Lung (tissue), 12 donors: ENCODE results near the gene ZDHHC21. TPM values are rescaled to one million over a fixed set of nuclear protein-coding genes. Genes with fewer than 3 reads are reported as not detected.

Source experiments
- ATAC-seq: fragments of 200-7000 bp; cut with Tn5 transposase; one replicate; pipeline ENCODE4 v1.9.1; 2020; ENCODE audit warnings: moderate number of reproducible peaks; ENCODE audit not compliant: insufficient read depth, low FRiP score
- DNase-seq, 3 donors: peaks; one replicate each; pipeline ENCODE4 v3.0.0-alpha.2; 2013 to 2017
- H3K27ac ChIP-seq, 2 donors: one replicate each; pipeline ENCODE4 v1.5.1; 2013; ENCODE audit warnings: mild to moderate bottlenecking in 2 of 2, moderate library complexity in 2 of 2, control low read depth in 1 of 2, inconsistent platforms in 1 of 2, low read depth in 1 of 2, low read length in 1 of 2
- H3K27me3 ChIP-seq, 3 donors: one replicate each; pipeline ENCODE4 v1.5.1; 2013; ENCODE audit warnings: low read length in 2 of 3; ENCODE audit not compliant: control insufficient read depth in 3 of 3, insufficient read depth in 3 of 3
- H3K36me3 ChIP-seq, 4 donors: one replicate each; pipeline ENCODE4 v1.5.1; 2013; ENCODE audit warnings: low read length in 4 of 4, mild to moderate bottlenecking in 1 of 4, moderate library complexity in 1 of 4; ENCODE audit not compliant: control insufficient read depth in 4 of 4, insufficient read depth in 4 of 4
- H3K4me1 ChIP-seq, 5 donors: one replicate each; pipeline ENCODE4 v1.5.1; 2013; ENCODE audit warnings: low read length in 5 of 5, mild to moderate bottlenecking in 2 of 5, moderate library complexity in 1 of 5; ENCODE audit not compliant: control insufficient read depth in 5 of 5, insufficient read depth in 5 of 5
- H3K4me3 ChIP-seq: one replicate; pipeline ENCODE4 v1.5.1; 2013; ENCODE audit warnings: mild to moderate bottlenecking, control low read depth, moderate library complexity
- H3K9ac ChIP-seq, 2 donors: one replicate each; pipeline ENCODE4 v1.5.1; 2013; ENCODE audit warnings: low read length in 2 of 2, control low read depth in 1 of 2; ENCODE audit not compliant: insufficient read depth in 1 of 2
- H3K9me3 ChIP-seq, 4 donors: one replicate each; pipeline ENCODE4 v1.5.1; 2013; ENCODE audit warnings: low read length in 3 of 4, mild to moderate bottlenecking in 1 of 4, moderate library complexity in 1 of 4; ENCODE audit not compliant: control insufficient read depth in 4 of 4, insufficient read depth in 3 of 4
- CTCF ChIP-seq: IDR thresholded peaks from 2 replicates; pipeline ENCODE4 v1.5.1; 2012; ENCODE audit warnings: mild to moderate bottlenecking; ENCODE audit errors: control extremely low read depth, extremely low read depth
- WGBS, 2 donors: extraction: QIAGEN DNeasy Blood & Tissue Kit; methylation state at CpG; one replicate each; pipeline ENCODE4 v1.1.7; 2013; 5-methylcytosine and 5-hydroxymethylcytosine counted together
- polyA plus RNA-seq, 2 donors: library from polyadenylated mRNA; stranded (reverse); fragments of 200-250 nt; gene quantifications; one replicate each; pipeline ENCODE4 v1.2.1, GENCODE V29; 2013
- total RNA-seq, 2 donors: library from RNA; depleted of rRNA in 1 of 2; stranded (reverse); fragments of >200 nt in 1 of 2; gene quantifications; one replicate each; pipeline ENCODE4 v1.2.1, GENCODE V29; 2014 to 2021
- donor health status: control.
- donor health status: control.
- donor health status: Bipolar disorder and iron deficiency.
- donor health status: healthy.
- donor health status: DM: yes; HTN: yes; CAD: no.

The ZDHHC21 gene
- total and polyA plus RNA-seq, 4 donors: 4.3 to 54.7 (median 15.2) TPM

- DNase-seq: no peak
- Histone ChIP-seq H3K9ac (no peak overlapping the region), H3K4me1 (peaks cover 0 to 9% (median 0%) of the 10 kb centered on the region in 5 donors), H3K27ac (no peak overlapping the region), H3K36me3 (peaks cover 0 to 8% (median 4%) of the 10 kb centered on the region in 4 donors), H3K4me3 (no peak overlapping the region), H3K9me3 (no peaks in the 10 kb centered on the region), H3K27me3 (no peaks in the 10 kb centered on the region)
- 96 to 97% methylated on average over 8 of the region's 8 CpGs for WGBS, 2 donors
- TF ChIP-seq CTCF: no peak
- ATAC-seq: no peak
Measured at GRCh38 chr9:14618836-14619420, 74.3 kb downstream of the ZDHHC21 start.

- Histone ChIP-seq H3K27me3 (no peaks in the 10 kb centered on the region), H3K4me1 (peaks cover 0 to 9% (median 0%) of the 10 kb centered on the region in 5 donors), H3K4me3 (no peak overlapping the region), H3K9me3 (no peaks in the 10 kb centered on the region), H3K9ac (no peak overlapping the region), H3K27ac (no peak overlapping the region), H3K36me3 (peaks cover 0 to 8% (median 4%) of the 10 kb centered on the region in 4 donors)
- DNase-seq (peak in 2 of 3 donors; percentile 74 to 84), ATAC-seq (no peak)
- peak; percentile 31 for TF ChIP-seq CTCF
- 56 to 62% methylated on average over 3 of the region's 3 CpGs for WGBS, 2 donors
Measured at GRCh38 chr9:14616188-14616982, 76.8 kb downstream of the ZDHHC21 start.

- Histone ChIP-seq H3K27ac (no peak overlapping the region), H3K9ac (no peak overlapping the region), H3K9me3 (no peaks in the 10 kb centered on the region), H3K36me3 (no peaks in the 10 kb centered on the region), H3K4me1 (no peaks in the 10 kb centered on the region), H3K27me3 (no peaks in the 10 kb centered on the region), H3K4me3 (no peak overlapping the region)
- DNase-seq (no peak), ATAC-seq (no peak)
- 96 to 97% methylated on average over 2 of the region's 2 CpGs for WGBS, 2 donors
- TF ChIP-seq CTCF: no peak
Measured at GRCh38 chr9:14608540-14608939, 84.7 kb downstream of the ZDHHC21 start.
